ENCODE data around the gene DHX34.
"Not testable (repeated sequence)": the region's sequence is repeated elsewhere in the genome, so short reads cannot be mapped to it uniquely, and the experiment has no call there.

The DHX34 gene

GRCh38 chr19:47330466-47330869, 18.6 kb upstream of the DHX34 start:
- DNase-seq (ENCODE audit: insufficient read length, low spot score), result no peak
- no peak for FAIRE-seq

GRCh38 chr19:47331490-47331889, 17.6 kb upstream of the DHX34 start:
- no peak for FAIRE-seq
- no peak for DNase-seq (ENCODE audit: insufficient read length, low spot score)

- no peak for DNase-seq (ENCODE audit: insufficient read length, low spot score)
Observed at GRCh38 chr19:47331931-47332547, 17.1 kb upstream of the DHX34 start, which contains the start of gene C5AR2. Gene C5AR2 (plus strand): TSS chr19:47332175. CDS start chr19:47340800, 8,625 bp downstream.

GRCh38 chr19:47336765-47337718, 12.1 kb upstream of the DHX34 start:
- not testable (repeated sequence) for FAIRE-seq; DNase-seq (ENCODE audit: insufficient read length, low spot score)

More at GRCh38 chr19:47331931-47332547, 17.1 kb upstream of the DHX34 start, which contains the start of gene C5AR2:
- no peak for FAIRE-seq

- DNase-seq (ENCODE audit: insufficient read length, low spot score) (no peak), FAIRE-seq (no peak)
Observed at GRCh38 chr19:47339196-47339880, 9.8 kb upstream of the DHX34 start.

- FAIRE-seq (no peak), DNase-seq (ENCODE audit: insufficient read length, low spot score) (no peak)
Observed at GRCh38 chr19:47340477-47341208, 8.5 kb upstream of the DHX34 start.

- no peak for FAIRE-seq
- no peak for DNase-seq (ENCODE audit: insufficient read length, low spot score)
Observed at GRCh38 chr19:47341734-47342133, 7.4 kb upstream of the DHX34 start.

GRCh38 chr19:47343194-47343802, 5.8 kb upstream of the DHX34 start:
- FAIRE-seq (no peak), DNase-seq (ENCODE audit: insufficient read length, low spot score) (no peak)

GRCh38 chr19:47344425-47344824, 4.7 kb upstream of the DHX34 start:
- no peak for DNase-seq (ENCODE audit: insufficient read length, low spot score)
- no peak for FAIRE-seq

GRCh38 chr19:47346024-47346423, 3.1 kb upstream of the DHX34 start:
- DNase-seq (ENCODE audit: insufficient read length, low spot score); FAIRE-seq: not testable (repeated sequence)

- no peak for DNase-seq (ENCODE audit: insufficient read length, low spot score)
Observed at GRCh38 chr19:47350630-47351029, 1.5 kb downstream of the DHX34 start.

GRCh38 chr19:47351548-47351947, 2.4 kb downstream of the DHX34 start:
- DNase-seq (ENCODE audit: insufficient read length, low spot score) (no peak), FAIRE-seq (no peak)

More at GRCh38 chr19:47350630-47351029, 1.5 kb downstream of the DHX34 start:
- no peak for FAIRE-seq

- no peak for DNase-seq (ENCODE audit: insufficient read length, low spot score)
- no peak for FAIRE-seq
Observed at GRCh38 chr19:47352095-47352494, 3.0 kb downstream of the DHX34 start.

GRCh38 chr19:47353307-47353712, 4.2 kb downstream of the DHX34 start:
- FAIRE-seq (no peak), DNase-seq (ENCODE audit: insufficient read length, low spot score) (no peak)

GRCh38 chr19:47356900-47357299, 7.8 kb downstream of the DHX34 start:
- no peak for DNase-seq (ENCODE audit: insufficient read length, low spot score)
- no peak for FAIRE-seq

GRCh38 chr19:47357788-47358680, 8.9 kb downstream of the DHX34 start:
- no peak for FAIRE-seq
- DNase-seq (ENCODE audit: insufficient read length, low spot score), result no peak

- FAIRE-seq (no peak), DNase-seq (ENCODE audit: insufficient read length, low spot score) (no peak)
Observed at GRCh38 chr19:47358936-47359335, 9.8 kb downstream of the DHX34 start.

- DNase-seq (ENCODE audit: insufficient read length, low spot score) (no peak), FAIRE-seq (no peak)
Observed at GRCh38 chr19:47362321-47362720, 13.2 kb downstream of the DHX34 start.

Data from GM19239 (cell line).